HG03280 (cell line): ENCODE measurements around the gene ZBTB7C.

Experiments used
- ATAC-seq: cut with Tn5 transposase; IDR thresholded peaks from one replicate; pipeline ENCODE4 v1.9.1; 2021; ENCODE audit warnings: mild to moderate bottlenecking, moderate library complexity; ENCODE audit not compliant: unreplicated experiment

The ZBTB7C gene

DNA sequence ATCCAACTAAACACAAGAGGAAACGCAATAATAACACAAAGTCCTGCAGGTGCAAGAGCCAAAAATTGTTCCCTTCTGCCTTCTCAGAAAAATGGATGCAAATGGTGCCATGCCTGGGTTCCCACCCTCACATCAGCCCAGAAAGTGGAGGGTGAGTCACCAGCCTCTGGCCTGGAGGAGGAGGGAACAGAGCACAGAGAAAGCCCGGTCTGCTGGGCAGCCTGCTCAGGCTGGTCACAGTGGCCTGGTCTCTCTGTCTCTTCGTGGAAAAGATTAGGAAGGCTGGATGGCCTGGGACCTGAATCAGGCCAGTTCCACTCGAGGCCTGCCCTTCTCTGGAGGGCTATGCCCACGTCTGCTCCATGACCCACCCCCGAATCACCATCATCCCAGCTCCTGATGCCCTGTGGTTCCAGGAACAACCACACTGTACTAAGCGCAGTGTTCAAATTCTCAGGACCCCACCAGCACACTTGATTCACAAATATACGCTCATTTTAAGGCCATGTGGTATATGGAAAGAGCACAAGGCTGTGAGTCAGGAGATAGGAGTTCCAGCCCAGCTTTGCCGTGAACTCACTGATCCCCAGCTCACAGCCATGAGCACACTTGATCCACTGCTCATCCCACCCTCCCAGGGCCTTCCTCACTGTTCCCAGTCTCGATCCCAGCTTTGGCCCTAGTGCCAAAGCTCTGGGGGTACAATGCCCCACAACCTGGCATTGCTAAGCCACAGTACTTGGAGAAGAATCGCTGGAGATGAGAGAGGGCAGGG is 82.1 kb downstream of the ZBTB7C start:
- ATAC-seq: no peak

- no peak for ATAC-seq
Measured at GRCh38 chr18:48325115-48325665, 84.0 kb downstream of the ZBTB7C start.

DNA sequence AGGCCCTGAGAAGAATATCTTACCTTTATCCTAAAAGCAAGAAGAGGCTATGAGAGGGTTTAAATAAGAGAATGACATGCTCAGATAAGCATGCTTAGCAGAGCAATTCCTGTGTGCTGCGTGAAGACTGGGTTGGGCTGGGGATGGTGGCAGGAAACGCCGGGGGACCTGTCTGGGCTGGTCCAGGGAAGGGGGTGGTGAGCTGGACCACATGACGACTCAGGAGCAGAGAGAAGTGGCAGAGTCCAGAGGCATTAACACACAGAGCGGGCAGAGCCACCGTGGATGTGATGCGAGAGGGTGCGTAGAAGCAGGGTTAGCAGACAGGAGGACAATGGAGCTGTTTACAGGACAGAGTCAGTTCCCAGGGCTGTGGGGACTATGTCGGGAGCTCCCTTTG is 84.5 kb downstream of the ZBTB7C start:
- no peak for ATAC-seq

GRCh38 chr18:48323151-48323550 is 86.0 kb downstream of the ZBTB7C start:
- no peak for ATAC-seq

GRCh38 chr18:48321536-48321935 is 87.6 kb downstream of the ZBTB7C start:
- ATAC-seq: no peak

- no peak for ATAC-seq
Measured at GRCh38 chr18:48321121-48321520, 88.1 kb downstream of the ZBTB7C start.

DNA sequence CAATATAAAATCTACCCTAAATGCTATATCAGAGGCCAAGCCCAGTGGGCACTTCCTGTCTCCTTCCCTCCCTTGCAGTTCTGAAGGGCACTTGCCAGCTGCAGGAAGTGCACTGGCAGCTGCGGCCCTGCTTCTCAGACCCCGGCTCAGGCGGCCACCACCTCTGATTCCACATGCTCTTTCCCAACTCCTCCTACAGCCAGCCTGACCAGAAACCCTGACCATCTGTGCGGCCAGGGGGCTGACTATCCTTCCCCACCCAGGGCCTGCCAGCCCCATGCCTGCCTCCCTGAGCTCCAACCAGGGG is 88.6 kb downstream of the ZBTB7C start:
- no peak for ATAC-seq

DNA sequence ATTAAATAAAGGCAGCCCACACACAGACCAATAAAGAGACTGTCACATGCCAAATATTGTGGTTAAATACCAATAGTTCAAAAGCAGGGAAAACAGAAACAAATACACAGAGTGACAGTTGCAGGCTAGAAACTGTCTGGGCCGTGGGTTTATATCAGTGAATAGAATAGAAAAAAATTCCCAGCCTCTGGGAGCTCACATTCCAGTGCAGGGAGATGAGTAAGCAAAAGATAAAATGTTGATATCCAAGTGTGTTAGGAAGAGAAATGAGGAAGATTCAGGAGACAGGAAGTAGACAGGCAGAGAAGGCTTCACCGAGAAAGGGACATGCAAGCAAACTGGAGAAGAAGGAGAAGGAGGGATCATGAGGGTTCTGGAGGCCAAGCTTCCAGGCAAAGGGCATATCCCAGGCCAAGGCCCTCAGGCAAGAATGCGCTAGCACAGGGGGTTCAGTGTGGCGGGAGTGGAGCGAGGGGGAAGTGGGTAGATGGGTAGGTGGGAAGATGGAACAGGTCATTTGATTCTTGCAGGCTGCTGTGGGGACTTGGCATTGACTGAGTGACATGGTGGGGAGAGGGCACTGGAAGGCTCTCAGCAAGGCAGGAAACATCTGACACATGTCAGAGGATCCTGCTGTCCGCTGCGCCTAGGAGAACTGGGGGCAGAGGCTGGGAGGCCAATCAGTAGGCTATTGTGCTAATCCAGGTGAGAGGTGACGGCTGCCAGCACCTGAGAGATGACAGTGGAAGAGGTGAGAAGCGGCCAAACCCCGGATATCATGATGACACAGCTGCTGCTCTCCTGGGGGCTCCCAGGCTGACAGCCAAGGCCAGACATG is 89.2 kb downstream of the ZBTB7C start:
- no peak for ATAC-seq

DNA sequence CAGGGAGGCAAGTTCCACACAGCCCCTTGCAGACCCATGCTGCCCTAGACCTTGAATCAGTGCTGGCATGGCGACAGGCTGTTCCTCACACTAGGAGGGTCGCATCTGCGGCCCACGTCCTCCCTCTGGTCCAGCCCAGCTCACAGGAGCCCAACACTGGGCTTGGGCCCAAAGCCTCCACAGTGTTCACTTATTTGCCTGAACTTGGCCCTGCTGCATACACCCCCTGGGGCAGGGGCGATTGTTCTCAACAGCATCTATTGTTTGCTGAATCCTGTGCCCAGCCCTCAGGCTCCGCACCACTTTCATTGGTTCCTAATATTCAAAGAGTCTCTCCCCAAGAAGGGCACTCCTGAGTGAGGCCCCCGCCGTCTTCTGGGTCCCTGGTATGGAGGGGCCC is 90.7 kb downstream of the ZBTB7C start:
- no peak for ATAC-seq

DNA sequence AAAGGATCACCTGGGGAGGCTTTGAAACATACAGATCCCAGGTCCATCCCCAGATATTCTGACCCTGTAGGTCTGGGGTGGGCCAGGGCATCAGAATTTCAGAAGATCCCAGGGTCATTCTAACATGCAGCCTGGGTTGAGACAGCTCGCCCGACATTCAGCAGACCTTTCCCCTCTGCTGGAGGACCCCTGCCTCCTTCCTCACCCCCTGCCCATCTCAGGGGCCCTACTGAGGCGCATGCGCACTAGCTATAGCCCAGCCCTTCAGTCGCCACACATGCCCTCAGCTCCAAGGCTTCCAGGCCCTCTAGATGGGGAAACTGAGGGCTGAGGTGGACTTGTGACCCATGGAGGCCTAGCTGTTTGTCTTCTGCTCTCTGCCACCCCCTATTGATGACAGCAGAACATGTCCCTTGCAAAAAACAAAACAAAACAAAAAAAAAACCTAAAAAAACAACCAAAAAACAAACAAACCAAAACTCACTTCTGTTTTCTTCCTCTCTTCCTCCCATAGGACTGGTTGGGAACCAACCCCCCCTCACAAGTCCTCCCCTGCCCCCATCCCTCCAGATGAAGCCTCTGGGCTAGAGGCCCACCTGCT is 91.3 kb downstream of the ZBTB7C start:
- ATAC-seq: no peak

DNA sequence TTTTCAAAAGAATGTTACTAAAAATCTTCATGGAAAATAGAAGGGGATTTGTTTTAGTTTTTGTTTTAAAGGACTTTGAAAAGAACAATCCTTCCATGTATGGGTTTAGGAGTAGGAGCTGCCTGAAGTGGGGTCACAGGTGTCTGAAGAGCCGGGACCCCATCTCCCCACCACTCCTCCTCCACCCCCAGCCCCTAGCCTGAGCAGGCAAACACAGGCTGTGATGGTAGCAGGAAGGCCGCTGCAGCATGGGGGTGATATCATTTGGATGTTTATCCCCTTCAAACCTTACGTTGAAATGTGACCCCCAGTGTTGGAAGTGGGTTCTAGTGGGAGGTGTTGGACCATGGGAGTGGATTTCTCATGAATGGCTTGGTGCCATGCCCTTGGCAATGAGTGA is 93.0 kb downstream of the ZBTB7C start:
- no peak for ATAC-seq

- ATAC-seq: no peak
Measured at GRCh38 chr18:48314690-48315089, 94.5 kb downstream of the ZBTB7C start.

DNA sequence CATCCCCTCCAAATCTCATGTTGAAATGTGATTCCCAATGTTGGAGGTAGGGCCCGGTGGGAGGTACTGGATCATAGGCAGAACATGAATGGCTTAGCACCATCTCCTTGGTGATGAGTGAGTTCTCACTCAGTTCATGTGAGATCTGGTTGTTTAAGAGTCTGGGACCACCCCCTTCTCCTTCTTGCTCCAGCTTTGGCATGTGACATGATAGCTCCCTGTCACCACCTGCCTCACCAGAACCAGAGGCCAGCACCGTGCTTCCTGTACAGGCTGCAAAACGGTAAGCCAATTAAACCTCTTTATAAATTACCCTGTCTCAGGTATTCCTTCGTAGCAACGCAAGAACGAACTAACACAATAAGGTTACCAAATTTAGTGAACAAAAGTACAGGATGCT is 95.4 kb downstream of the ZBTB7C start:
- ATAC-seq: no peak

- ATAC-seq: no peak
Measured at GRCh38 chr18:48312066-48312465, 97.1 kb downstream of the ZBTB7C start.

GRCh38 chr18:48310999-48311398 is 98.2 kb downstream of the ZBTB7C start:
- ATAC-seq: no peak

DNA sequence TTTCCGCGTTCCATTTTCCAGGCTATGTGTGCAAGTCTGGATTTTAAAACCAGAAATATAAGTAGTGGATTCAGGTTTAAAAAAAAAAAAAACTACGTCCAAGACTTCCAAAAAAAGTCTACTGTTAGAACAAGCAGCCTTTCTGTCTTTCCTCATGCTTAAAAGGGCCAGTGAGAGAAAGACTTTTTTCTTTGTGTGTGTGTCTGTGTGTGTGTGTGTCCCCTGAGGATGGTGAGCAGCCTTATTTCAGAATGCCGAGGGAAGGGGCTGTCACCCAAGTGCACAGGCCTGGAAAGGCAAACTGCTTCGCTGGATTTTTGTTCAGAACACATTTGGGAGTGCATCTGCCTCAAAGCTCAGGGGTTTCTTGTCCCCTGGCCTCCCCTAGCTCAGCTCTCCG is 98.8 kb downstream of the ZBTB7C start:
- no peak for ATAC-seq

DNA sequence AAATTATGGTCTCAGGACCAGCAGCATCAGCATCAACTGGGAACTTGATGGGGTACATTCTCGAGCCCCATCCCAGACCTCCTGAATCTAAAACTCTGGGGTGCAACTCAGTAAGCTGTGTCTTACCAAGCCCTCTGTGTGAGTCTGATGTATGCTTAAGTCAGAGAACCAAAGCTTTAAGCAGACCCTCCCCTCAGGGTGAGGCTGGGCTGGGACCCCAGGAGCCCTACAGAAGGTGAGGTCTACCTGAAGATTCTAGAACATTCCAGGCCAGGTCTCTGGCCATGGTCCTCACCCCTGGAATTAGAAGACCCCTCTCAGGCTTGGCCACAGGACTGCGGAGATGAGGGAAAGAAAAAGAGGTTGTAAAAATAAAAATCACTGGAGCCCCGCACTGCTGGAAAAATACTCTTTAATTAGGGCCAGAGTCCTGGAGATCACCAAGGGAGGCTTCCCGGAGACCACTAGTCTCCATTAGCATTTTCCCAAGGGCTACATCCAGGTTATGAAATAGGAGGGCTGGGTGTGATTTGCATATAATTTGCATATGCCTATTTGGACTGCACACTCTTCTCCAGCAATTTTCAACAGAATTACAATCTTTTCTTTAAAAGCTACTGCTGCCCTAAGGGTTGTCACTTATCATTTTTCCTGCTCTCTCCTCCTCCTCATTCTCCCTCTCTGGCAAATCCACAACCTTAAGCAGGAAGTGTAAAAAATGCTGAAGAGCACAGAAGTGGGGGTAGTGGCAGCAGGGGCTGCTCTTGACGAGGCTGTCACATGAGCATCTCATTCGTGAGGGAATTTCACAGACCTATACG is 100.2 kb downstream of the ZBTB7C start:
- ATAC-seq: no peak

- no peak for ATAC-seq
Measured at GRCh38 chr18:48308027-48308635, 101.1 kb downstream of the ZBTB7C start.

GRCh38 chr18:48306838-48307237 is 102.3 kb downstream of the ZBTB7C start:
- no peak for ATAC-seq

DNA sequence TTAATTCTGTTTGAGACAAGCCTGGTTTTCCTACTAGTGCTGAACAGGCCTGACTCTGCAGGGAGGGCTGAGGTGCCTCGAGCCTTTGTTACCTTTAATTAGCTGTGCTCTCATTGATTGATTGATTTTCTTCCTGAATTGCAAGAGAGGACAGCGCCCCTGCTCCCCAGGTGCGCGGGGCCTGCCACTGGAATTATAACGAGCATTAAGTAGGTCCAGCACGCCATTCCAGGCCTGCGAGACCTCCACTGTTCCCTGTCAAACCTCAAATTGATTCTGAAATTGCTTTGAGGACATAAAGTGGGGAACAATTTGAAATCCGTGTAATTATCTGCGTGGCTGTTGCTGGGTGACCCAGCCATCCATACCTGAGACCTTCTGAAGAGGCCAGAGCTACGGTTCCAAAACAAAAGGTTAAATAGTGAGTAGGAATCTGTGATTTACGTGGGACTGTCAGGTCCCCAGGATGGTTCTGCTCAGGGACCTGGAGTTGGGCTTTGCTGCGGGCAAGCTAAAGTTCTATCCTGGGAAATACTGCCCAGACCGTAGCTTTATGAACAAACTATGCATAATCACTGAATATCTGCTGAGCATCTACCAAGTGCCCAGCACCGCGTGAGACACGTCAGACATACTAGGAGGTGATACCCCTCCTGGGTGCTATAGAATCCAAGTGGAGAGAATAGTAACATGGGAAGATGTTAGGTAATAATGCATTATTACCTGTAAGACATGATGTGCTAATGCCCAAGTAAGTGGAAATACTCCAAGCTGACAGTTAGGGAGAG is 104.1 kb downstream of the ZBTB7C start:
- ATAC-seq: no peak
